ENCODE data around the gene RNF217.

- no peak for TF ChIP-seq CTCF (conservative IDR thresholded peaks at IDR 0.05; ENCODE audit: low read length)
- no peak for TF ChIP-seq EZH2phosphoT487 (IDR thresholded peaks at IDR 0.05; ENCODE audit: borderline replicate concordance)
These were observed 37.0 kb downstream of the RNF217 start for GRCh38 chr6:124999105-124999764.

Measured in Loucy (cell line).